Upper lobe of left lung (tissue), 6 donors: ENCODE results near the gene RAB30. TPM values are rescaled to one million over a fixed set of nuclear protein-coding genes. Genes with fewer than 3 reads are reported as not detected.
A peak's percentile ranks its signal among the peaks of the same experiment; 100 is the strongest.

ENCODE experiments used
- ATAC-seq, 2 donors: fragments of 200-7000 bp; cut with Tn5 transposase; one replicate each; pipeline ENCODE4 v1.9.1; 2022; ENCODE audit warnings: mild to moderate bottlenecking in 2 of 2, moderate library complexity in 2 of 2; ENCODE audit not compliant: low FRiP score in 2 of 2
- DNase-seq, 2 donors: peaks; one replicate each; pipeline ENCODE4 v3.0.0-alpha.2; 2019 to 2020
- H3K27ac ChIP-seq, 4 donors: fragments of 200-600 bp; sonication (generic); one replicate each; pipeline ENCODE4 v1.5.1; 2016 to 2019
- H3K27me3 ChIP-seq, 4 donors: fragments of 200-600 bp; sonication (generic); one replicate each; pipeline ENCODE4 v1.5.1; 2017 to 2019
- H3K36me3 ChIP-seq, 4 donors: fragments of 200-600 bp; sonication (generic); one replicate each; pipeline ENCODE4 v1.5.1; 2016 to 2019
- H3K4me1 ChIP-seq, 4 donors: fragments of 200-600 bp; sonication (generic); one replicate each; pipeline ENCODE4 v1.5.1; 2018 to 2019
- H3K4me3 ChIP-seq, 4 donors: fragments of 200-600 bp; sonication (generic); one replicate each; pipeline ENCODE4 v1.5.1; 2017 to 2019; ENCODE audit warnings: mild to moderate bottlenecking in 2 of 4, moderate library complexity in 1 of 4
- H3K9me3 ChIP-seq, 4 donors: fragments of 200-600 bp; sonication (generic); one replicate each; pipeline ENCODE4 v1.5.1; 2018 to 2019
- EP300 ChIP-seq, 4 donors: sonication (generic); formaldehyde crosslinking; IDR thresholded peaks; one replicate each; pipeline ENCODE4 v1.5.1; 2017; ENCODE audit warnings: antibody characterized with exemption in 4 of 4, control low read depth in 2 of 4
- POLR2A ChIP-seq, 4 donors: fragments of 450-650 bp; IDR thresholded peaks; one replicate each; pipeline ENCODE4 v1.5.1; 2016 to 2017; ENCODE audit warnings: antibody characterized with exemption in 4 of 4, mild to moderate bottlenecking in 2 of 4
- POLR2AphosphoS5 ChIP-seq, 2 donors: sonication (generic); formaldehyde crosslinking; IDR thresholded peaks; one replicate each; pipeline ENCODE4 v1.5.1; 2017; ENCODE audit warnings: antibody characterized with exemption in 2 of 2
- WGBS, 2 donors: methylation state at CpG; one replicate each; pipeline ENCODE4 v1.1.5; 2017 to 2018; 5-methylcytosine and 5-hydroxymethylcytosine counted together
- total RNA-seq, 6 donors: library from RNA; depleted of rRNA in 4 of 6; stranded (reverse); fragments of >200 nt in 4 of 6; gene quantifications; one replicate each; pipeline versions ENCODE4 v1.1.0 to v1.2.1, GENCODE V29; 2016 to 2021
- TF ChIP-seq, protein P1 (sequence below), 6 experiments: fragments of 450-650 bp in 4 of 6; fragments of 200-600 bp in 2 of 6; sonication (generic) in 2 of 6; IDR thresholded peaks; one replicate each; pipeline ENCODE4 v1.5.1; 2016 to 2019; ENCODE audit warnings: antibody characterized with exemption in 6 of 6
- donor health status: DM: no; HTN: no; CAD: no; lungs with moderate emphysema.
- donor health status: DM: no; HTN: yes; CAD: no; lungs with severe emphysema.

RAB30 gene
- total RNA-seq, 6 donors from 2014 or later = 2.7 to 19.3 (median 9.6) TPM

DNA sequence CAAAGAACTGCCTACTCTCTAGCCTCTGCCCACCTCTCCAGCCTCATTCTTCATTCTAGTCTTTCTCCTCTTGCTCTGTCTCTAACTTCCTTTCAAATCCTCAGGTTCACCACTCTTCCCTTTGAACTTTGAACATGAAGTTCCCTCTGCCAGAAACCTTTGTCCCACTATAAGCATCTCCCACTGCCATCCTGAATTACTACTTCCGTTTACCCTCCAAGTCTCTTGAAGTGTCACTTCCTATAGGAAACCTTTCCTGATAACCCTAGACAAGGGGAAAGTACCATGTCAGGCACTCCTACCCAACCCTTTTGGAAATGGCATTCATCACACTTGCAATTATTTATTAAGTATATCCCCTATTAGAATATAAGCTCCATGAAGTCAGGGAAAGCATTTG lies 3.1 kb downstream of the RAB30 start:
- peaks cover 0 to 1% (median 0%) of the 10 kb centered on the region in 4 donors for H3K36me3 ChIP-seq
- no peak overlapping the region for H3K4me3 ChIP-seq
- no peaks in the 10 kb centered on the region for H3K9me3 ChIP-seq
- no peak for DNase-seq
- whole genome bisulfite sequencing, 2 donors = 56 to 63% methylated on average over 1 of the region's 1 CpG
- ATAC-seq = no peak
- TF ChIP-seq POLR2A (IDR thresholded peaks at IDR 0.05) (no peak), POLR2AphosphoS5 (IDR thresholded peaks at IDR 0.05) (no peak), EP300 (IDR thresholded peaks at IDR 0.05) (no peak)
- TF ChIP-seq, protein P1, sequence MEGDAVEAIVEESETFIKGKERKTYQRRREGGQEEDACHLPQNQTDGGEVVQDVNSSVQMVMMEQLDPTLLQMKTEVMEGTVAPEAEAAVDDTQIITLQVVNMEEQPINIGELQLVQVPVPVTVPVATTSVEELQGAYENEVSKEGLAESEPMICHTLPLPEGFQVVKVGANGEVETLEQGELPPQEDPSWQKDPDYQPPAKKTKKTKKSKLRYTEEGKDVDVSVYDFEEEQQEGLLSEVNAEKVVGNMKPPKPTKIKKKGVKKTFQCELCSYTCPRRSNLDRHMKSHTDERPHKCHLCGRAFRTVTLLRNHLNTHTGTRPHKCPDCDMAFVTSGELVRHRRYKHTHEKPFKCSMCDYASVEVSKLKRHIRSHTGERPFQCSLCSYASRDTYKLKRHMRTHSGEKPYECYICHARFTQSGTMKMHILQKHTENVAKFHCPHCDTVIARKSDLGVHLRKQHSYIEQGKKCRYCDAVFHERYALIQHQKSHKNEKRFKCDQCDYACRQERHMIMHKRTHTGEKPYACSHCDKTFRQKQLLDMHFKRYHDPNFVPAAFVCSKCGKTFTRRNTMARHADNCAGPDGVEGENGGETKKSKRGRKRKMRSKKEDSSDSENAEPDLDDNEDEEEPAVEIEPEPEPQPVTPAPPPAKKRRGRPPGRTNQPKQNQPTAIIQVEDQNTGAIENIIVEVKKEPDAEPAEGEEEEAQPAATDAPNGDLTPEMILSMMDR (IDR thresholded peaks at IDR 0.05) = no peak
- no peaks in the 10 kb centered on the region for H3K27me3 ChIP-seq
- H3K4me1 ChIP-seq = peaks cover 18 to 34% (median 27%) of the 10 kb centered on the region in 4 donors
- H3K27ac ChIP-seq = peak overlapping the region in 1 of 4 donors; percentile 28

DNA sequence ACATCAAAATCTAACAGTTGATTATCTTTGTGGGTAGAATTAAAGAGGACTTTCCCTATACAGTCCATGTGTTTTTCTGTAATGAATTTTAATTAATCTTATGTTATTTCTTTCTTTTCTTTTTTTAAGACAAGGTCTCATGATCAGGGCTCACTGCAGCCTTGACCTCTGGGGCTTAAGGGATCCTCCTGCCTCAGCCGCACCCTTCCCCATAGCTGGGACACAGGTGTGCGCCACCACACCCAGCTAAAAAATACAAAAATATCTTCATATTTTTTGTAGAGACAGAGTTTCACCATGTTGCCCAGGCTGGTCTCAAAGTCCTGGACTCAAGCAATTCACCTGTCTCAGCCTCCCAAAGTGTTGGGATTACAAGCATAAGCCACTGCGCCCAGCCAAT lies 7.7 kb downstream of the RAB30 start:
- no peak for DNase-seq
- no peak for TF ChIP-seq EP300 (IDR thresholded peaks at IDR 0.05)
- TF ChIP-seq POLR2A (IDR thresholded peaks at IDR 0.05) = no peak
- no peak for TF ChIP-seq POLR2AphosphoS5 (IDR thresholded peaks at IDR 0.05)
- TF ChIP-seq, protein P1 (IDR thresholded peaks at IDR 0.05) = no peak
- Histone ChIP-seq H3K4me3 (no peak overlapping the region), H3K27me3 (no peaks in the 10 kb centered on the region), H3K4me1 (peaks cover 6 to 18% (median 13%) of the 10 kb centered on the region in 4 donors), H3K36me3 (no peaks in the 10 kb centered on the region), H3K27ac (no peak overlapping the region), H3K9me3 (no peaks in the 10 kb centered on the region)
- no peak for ATAC-seq
- WGBS, 2 donors = 94 to 99% methylated on average over 3 of the region's 3 CpGs

DNA sequence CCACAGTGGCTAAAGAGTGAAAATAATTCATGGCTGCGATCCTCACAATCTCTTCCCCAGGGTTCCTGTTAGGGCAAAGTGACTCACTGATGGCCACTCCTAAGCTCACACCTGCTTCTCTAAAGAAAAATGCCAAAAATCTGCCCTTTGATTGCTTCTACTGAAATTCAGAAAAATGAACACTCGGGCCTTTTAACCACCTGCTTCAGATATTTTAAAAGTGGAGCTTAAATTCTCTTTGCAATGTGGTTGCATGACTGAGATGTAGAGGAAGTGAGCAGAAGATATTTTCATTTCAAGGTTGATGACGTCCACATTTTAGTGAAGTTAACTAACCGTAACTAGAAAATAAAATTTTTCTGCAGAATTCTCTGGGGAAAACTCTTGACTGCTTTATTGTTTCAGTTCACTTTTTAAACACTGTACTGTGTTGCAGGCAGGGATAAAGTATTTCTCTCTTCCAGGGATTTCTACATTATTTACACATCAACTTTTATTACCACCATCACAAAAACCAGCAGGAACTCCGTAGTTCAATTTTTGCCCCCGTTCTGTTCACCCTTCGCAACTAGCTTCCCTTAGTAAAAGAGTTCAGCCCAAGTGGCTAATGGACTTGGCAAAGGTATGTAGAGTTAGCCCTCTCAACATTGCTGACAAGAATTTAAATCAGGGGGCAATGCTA lies 8.5 kb downstream of the RAB30 start:
- peak in 1 of 2 donors; percentile 82 for ATAC-seq

DNA sequence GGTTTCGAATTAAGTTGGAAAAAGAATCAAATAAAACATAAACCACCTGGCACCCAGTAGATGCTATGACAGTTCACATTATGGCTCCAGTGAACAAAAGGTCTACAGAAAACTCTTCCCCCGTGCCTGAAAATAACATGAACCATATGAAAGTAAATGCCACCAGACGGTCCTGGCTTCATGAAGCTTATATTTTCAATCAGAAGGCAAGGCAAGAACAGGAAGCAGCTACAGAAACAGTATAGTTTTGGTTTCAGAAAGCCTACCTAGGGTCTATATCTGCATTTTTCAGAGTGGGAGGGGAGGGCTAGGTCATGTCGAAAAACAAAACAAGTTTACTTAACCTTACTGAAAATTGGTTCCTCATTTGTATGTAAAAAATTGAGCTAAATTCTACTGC lies 9.8 kb downstream of the RAB30 start:
- TF ChIP-seq, protein P1 (IDR thresholded peaks at IDR 0.05) = no peak
- no peak for TF ChIP-seq EP300 (IDR thresholded peaks at IDR 0.05)
- no peak for TF ChIP-seq POLR2A (IDR thresholded peaks at IDR 0.05)
- TF ChIP-seq POLR2AphosphoS5 (IDR thresholded peaks at IDR 0.05) = no peak
- no peaks in the 10 kb centered on the region for H3K36me3 ChIP-seq
- ATAC-seq (no peak), DNase-seq (no peak)
- H3K9me3 ChIP-seq = no peaks in the 10 kb centered on the region
- 77 to 88% methylated on average over 4 of the region's 4 CpGs for WGBS, 2 donors
- peaks cover 6 to 13% (median 11%) of the 10 kb centered on the region in 4 donors for H3K4me1 ChIP-seq
- H3K27ac ChIP-seq = no peak overlapping the region
- no peak overlapping the region for H3K4me3 ChIP-seq
- no peaks in the 10 kb centered on the region for H3K27me3 ChIP-seq

More for the DNA sequence above, 8.5 kb downstream of the RAB30 start:
- H3K4me1 ChIP-seq = peaks cover 6 to 13% (median 11%) of the 10 kb centered on the region in 4 donors
- H3K27me3 ChIP-seq = no peaks in the 10 kb centered on the region
- peak overlapping the region in 1 of 4 donors; percentile 13 for H3K27ac ChIP-seq
- WGBS, 2 donors = 50 to 53% methylated on average over 7 of the region's 7 CpGs
- TF ChIP-seq, protein P1 (IDR thresholded peaks at IDR 0.05) = no peak
- TF ChIP-seq POLR2A (IDR thresholded peaks at IDR 0.05) (no peak), POLR2AphosphoS5 (IDR thresholded peaks at IDR 0.05) (no peak), EP300 (IDR thresholded peaks at IDR 0.05) (no peak)
- no peak for DNase-seq
- no peaks in the 10 kb centered on the region for H3K9me3 ChIP-seq
- no peaks in the 10 kb centered on the region for H3K36me3 ChIP-seq
- peak overlapping the region in 2 of 4 donors; percentile 13 to 22 for H3K4me3 ChIP-seq

DNA sequence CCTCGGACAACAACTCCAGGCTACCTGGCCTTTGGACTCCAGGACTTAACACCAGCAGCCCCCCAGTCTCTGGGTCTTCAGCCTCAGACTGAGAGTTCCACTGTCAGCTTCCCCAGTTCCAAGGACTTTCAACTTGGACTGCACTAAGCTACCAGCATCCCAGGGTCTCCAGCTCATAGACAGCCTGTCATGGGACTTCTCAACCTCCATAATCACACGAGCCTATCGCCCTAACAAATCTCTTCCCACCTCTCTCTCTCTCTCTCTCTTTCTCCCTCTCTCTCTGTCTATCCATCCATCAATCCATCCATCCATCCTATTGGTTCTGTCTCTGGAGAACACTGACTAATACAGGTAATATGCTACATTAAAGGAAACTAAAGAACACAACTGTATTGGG lies 10.7 kb downstream of the RAB30 start:
- no peaks in the 10 kb centered on the region for H3K36me3 ChIP-seq
- 84 to 85% methylated on average over 3 of the region's 3 CpGs for WGBS, 2 donors

More for the DNA sequence above, 10.7 kb downstream of the RAB30 start:
- Histone ChIP-seq H3K4me3 (no peak overlapping the region), H3K27ac (no peak overlapping the region), H3K9me3 (no peaks in the 10 kb centered on the region), H3K4me1 (peaks cover 8 to 18% (median 11%) of the 10 kb centered on the region in 4 donors), H3K27me3 (no peaks in the 10 kb centered on the region)
- ATAC-seq = no peak
- no peak for DNase-seq
- no peak for TF ChIP-seq POLR2A (IDR thresholded peaks at IDR 0.05)
- TF ChIP-seq EP300 (IDR thresholded peaks at IDR 0.05) = no peak
- TF ChIP-seq, protein P1 (IDR thresholded peaks at IDR 0.05) = no peak
- no peak for TF ChIP-seq POLR2AphosphoS5 (IDR thresholded peaks at IDR 0.05)
